GM18907 (cell line): ENCODE results near the gene STIL.

Experiments used
- ATAC-seq: cut with Tn5 transposase; IDR thresholded peaks from one replicate; pipeline ENCODE4 v1.9.1; 2021; ENCODE audit warnings: mild to moderate bottlenecking, moderate library complexity; ENCODE audit not compliant: unreplicated experiment

STIL gene

GRCh38 chr1:47238935-47239592 is 74.9 kb downstream of the STIL start:
- no peak for ATAC-seq

GRCh38 chr1:47235806-47236205 is 78.1 kb downstream of the STIL start:
- ATAC-seq: no peak

- ATAC-seq: no peak
Measured at GRCh38 chr1:47235241-47235681, 78.7 kb downstream of the STIL start.

GRCh38 chr1:47233186-47233585 is 80.8 kb downstream of the STIL start:
- no peak for ATAC-seq

GRCh38 chr1:47232187-47232874 is 81.6 kb downstream of the STIL start, which contains the start of gene TAL1:
TSS of gene TAL1 (minus strand) at chr1:47232225. CDS start at chr1:47225888, 6,337 bp downstream.
- ATAC-seq: no peak

GRCh38 chr1:47231301-47232186 is 82.4 kb downstream of the STIL start:
- ATAC-seq: no peak

GRCh38 chr1:47230692-47231300 is 83.2 kb downstream of the STIL start:
- no peak for ATAC-seq

- no peak for ATAC-seq
Measured at GRCh38 chr1:47229886-47230691, 83.9 kb downstream of the STIL start.

- ATAC-seq: no peak
Measured at GRCh38 chr1:47229031-47229885, 84.7 kb downstream of the STIL start.

- no peak for ATAC-seq
Measured at GRCh38 chr1:47228644-47229030, 85.3 kb downstream of the STIL start.

- no peak for ATAC-seq
Measured at GRCh38 chr1:47227341-47228232, 86.4 kb downstream of the STIL start.

- ATAC-seq: no peak
Measured at GRCh38 chr1:47226839-47227215, 87.1 kb downstream of the STIL start.

- no peak for ATAC-seq
Measured at GRCh38 chr1:47226121-47226838, 87.7 kb downstream of the STIL start.

- ATAC-seq: no peak
Measured at GRCh38 chr1:47225430-47226100, 88.4 kb downstream of the STIL start.

- ATAC-seq: no peak
Measured at GRCh38 chr1:47224676-47225399, 89.1 kb downstream of the STIL start.

- no peak for ATAC-seq
Measured at GRCh38 chr1:47223921-47224675, 89.8 kb downstream of the STIL start.
